HepG2 (cell line): Measurements from ENCODE around the gene AQP7. TPM values are rescaled to one million over a fixed set of nuclear protein-coding genes. Genes with fewer than 3 reads are reported as not detected.

Experiments used
- ESRRA ChIP-seq: sonication (generic); formaldehyde crosslinking; IDR thresholded peaks from 2 replicates; pipeline ENCODE4 v1.5.1; 2020; ENCODE audit warnings: mild to moderate bottlenecking, low read depth, missing genetic modification reagents
- GZF1 ChIP-seq: sonication (generic); formaldehyde crosslinking; IDR thresholded peaks from 2 replicates; pipeline ENCODE4 v1.5.1; 2020; ENCODE audit warnings: mild to moderate bottlenecking, missing genetic modification reagents
- KDM4B ChIP-seq: sonication (generic); formaldehyde crosslinking; IDR thresholded peaks from 2 replicates; pipeline ENCODE4 v1.4.0; 2020; ENCODE audit warnings: missing genetic modification reagents
- KIAA2018 ChIP-seq: sonication (generic); formaldehyde crosslinking; IDR thresholded peaks from 2 replicates; pipeline ENCODE4 v1.5.0; 2020; ENCODE audit warnings: mild to moderate bottlenecking, missing genetic modification reagents, borderline replicate concordance
- ONECUT2 ChIP-seq: sonication (generic); formaldehyde crosslinking; IDR thresholded peaks from 2 replicates; pipeline ENCODE4 v1.4.0; 2020; ENCODE audit warnings: missing genetic modification reagents
- SRSF1 ChIP-seq: fragments of 200-400 bp; formaldehyde crosslinking; optimal IDR thresholded peaks from 2 replicates; pipeline ENCODE3; 2017; ENCODE audit warnings: mild to moderate bottlenecking, low read depth, low read length, moderate library complexity
- ZNF3 ChIP-seq: IDR thresholded peaks from 2 replicates; pipeline ENCODE4 v1.7.0; 2017; ENCODE audit warnings: inconsistent platforms
- ZNF615 ChIP-seq: sonication (generic); formaldehyde crosslinking; IDR thresholded peaks from 2 replicates; pipeline ENCODE4 v1.5.0; 2020; ENCODE audit warnings: mild to moderate bottlenecking, missing genetic modification reagents, borderline replicate concordance
- polyA plus RNA-seq, 8 experiments: library from polyadenylated mRNA; depleted of rRNA in 3 of 8; stranded (reverse) in 7 of 8; unstranded in 1 of 8; fragments of >200 nt; fragmentation: Illumina TruSeq in 4 of 8; extraction: Trizol in 4 of 8; gene quantifications; 2 replicates each; pipeline versions ENCODE4 v1.2.1 to v1.2.3, GENCODE V29; 2011 to 2016; ENCODE audit warnings: low read depth in 4 of 8, missing spikeins in 1 of 8, mixed read lengths in 1 of 8; ENCODE audit not compliant: insufficient read depth in 1 of 8
- total RNA-seq, 5 experiments: library from RNA; depleted of rRNA; stranded (reverse); fragments of >200 nt; fragmentation: Illumina TruSeq; extraction: Trizol; gene quantifications; 2 replicates each; pipeline ENCODE4 v1.2.3, GENCODE V29; 2016; ENCODE audit warnings: low read depth in 1 of 5
- TF ChIP-seq, protein P1 (sequence below): sonication (generic); formaldehyde crosslinking; conservative IDR thresholded peaks from 2 replicates; pipeline ENCODE4 v1.4.0; 2020; ENCODE audit warnings: missing genetic modification reagents
- TF ChIP-seq, protein P2 (sequence below): sonication (generic); formaldehyde crosslinking; IDR thresholded peaks from 2 replicates; pipeline ENCODE4 v1.5.0; 2020; ENCODE audit warnings: missing genetic modification reagents
- TF ChIP-seq, protein P3 (sequence below): sonication (generic); formaldehyde crosslinking; IDR thresholded peaks from 2 replicates; pipeline ENCODE4 v1.4.0; 2020; ENCODE audit warnings: missing genetic modification reagents
- TF ChIP-seq, protein P4 (sequence below): sonication (generic); formaldehyde crosslinking; IDR thresholded peaks from 2 replicates; pipeline ENCODE4 v1.8.0; 2022; ENCODE audit warnings: mild to moderate bottlenecking, missing genetic modification reagents, moderate library complexity

AQP7 gene
- total and polyA plus RNA-seq, 2 of the 13 experiments (the other 11 are each of a cell fraction or from before 2014, with no cell fraction given): 1.9 to 2.1 TPM

- TF ChIP-seq KIAA2018 (CRISPR knock-in tag): no peak
- TF ChIP-seq GZF1: no peak
- TF ChIP-seq SRSF1: no peak
- TF ChIP-seq, protein P1, sequence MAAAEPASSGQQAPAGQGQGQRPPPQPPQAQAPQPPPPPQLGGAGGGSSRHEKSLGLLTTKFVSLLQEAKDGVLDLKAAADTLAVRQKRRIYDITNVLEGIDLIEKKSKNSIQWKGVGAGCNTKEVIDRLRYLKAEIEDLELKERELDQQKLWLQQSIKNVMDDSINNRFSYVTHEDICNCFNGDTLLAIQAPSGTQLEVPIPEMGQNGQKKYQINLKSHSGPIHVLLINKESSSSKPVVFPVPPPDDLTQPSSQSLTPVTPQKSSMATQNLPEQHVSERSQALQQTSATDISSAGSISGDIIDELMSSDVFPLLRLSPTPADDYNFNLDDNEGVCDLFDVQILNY (CRISPR knock-in tag): no peak
- TF ChIP-seq, protein P2, sequence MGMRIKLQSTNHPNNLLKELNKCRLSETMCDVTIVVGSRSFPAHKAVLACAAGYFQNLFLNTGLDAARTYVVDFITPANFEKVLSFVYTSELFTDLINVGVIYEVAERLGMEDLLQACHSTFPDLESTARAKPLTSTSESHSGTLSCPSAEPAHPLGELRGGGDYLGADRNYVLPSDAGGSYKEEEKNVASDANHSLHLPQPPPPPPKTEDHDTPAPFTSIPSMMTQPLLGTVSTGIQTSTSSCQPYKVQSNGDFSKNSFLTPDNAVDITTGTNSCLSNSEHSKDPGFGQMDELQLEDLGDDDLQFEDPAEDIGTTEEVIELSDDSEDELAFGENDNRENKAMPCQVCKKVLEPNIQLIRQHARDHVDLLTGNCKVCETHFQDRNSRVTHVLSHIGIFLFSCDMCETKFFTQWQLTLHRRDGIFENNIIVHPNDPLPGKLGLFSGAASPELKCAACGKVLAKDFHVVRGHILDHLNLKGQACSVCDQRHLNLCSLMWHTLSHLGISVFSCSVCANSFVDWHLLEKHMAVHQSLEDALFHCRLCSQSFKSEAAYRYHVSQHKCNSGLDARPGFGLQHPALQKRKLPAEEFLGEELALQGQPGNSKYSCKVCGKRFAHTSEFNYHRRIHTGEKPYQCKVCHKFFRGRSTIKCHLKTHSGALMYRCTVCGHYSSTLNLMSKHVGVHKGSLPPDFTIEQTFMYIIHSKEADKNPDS: no peak
- TF ChIP-seq, protein P3, sequence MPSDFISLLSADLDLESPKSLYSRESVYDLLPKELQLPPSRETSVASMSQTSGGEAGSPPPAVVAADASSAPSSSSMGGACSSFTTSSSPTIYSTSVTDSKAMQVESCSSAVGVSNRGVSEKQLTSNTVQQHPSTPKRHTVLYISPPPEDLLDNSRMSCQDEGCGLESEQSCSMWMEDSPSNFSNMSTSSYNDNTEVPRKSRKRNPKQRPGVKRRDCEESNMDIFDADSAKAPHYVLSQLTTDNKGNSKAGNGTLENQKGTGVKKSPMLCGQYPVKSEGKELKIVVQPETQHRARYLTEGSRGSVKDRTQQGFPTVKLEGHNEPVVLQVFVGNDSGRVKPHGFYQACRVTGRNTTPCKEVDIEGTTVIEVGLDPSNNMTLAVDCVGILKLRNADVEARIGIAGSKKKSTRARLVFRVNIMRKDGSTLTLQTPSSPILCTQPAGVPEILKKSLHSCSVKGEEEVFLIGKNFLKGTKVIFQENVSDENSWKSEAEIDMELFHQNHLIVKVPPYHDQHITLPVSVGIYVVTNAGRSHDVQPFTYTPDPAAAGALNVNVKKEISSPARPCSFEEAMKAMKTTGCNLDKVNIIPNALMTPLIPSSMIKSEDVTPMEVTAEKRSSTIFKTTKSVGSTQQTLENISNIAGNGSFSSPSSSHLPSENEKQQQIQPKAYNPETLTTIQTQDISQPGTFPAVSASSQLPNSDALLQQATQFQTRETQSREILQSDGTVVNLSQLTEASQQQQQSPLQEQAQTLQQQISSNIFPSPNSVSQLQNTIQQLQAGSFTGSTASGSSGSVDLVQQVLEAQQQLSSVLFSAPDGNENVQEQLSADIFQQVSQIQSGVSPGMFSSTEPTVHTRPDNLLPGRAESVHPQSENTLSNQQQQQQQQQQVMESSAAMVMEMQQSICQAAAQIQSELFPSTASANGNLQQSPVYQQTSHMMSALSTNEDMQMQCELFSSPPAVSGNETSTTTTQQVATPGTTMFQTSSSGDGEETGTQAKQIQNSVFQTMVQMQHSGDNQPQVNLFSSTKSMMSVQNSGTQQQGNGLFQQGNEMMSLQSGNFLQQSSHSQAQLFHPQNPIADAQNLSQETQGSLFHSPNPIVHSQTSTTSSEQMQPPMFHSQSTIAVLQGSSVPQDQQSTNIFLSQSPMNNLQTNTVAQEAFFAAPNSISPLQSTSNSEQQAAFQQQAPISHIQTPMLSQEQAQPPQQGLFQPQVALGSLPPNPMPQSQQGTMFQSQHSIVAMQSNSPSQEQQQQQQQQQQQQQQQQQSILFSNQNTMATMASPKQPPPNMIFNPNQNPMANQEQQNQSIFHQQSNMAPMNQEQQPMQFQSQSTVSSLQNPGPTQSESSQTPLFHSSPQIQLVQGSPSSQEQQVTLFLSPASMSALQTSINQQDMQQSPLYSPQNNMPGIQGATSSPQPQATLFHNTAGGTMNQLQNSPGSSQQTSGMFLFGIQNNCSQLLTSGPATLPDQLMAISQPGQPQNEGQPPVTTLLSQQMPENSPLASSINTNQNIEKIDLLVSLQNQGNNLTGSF (CRISPR knock-in tag): no peak
- TF ChIP-seq ESRRA (CRISPR knock-in tag): no peak
- TF ChIP-seq ZNF615 (CRISPR knock-in tag): no peak
- TF ChIP-seq, protein P4, sequence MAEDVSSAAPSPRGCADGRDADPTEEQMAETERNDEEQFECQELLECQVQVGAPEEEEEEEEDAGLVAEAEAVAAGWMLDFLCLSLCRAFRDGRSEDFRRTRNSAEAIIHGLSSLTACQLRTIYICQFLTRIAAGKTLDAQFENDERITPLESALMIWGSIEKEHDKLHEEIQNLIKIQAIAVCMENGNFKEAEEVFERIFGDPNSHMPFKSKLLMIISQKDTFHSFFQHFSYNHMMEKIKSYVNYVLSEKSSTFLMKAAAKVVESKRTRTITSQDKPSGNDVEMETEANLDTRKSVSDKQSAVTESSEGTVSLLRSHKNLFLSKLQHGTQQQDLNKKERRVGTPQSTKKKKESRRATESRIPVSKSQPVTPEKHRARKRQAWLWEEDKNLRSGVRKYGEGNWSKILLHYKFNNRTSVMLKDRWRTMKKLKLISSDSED (CRISPR knock-in tag): no peak
- no peak for TF ChIP-seq ZNF3 (CRISPR knock-in tag)
- no peak for TF ChIP-seq KDM4B (CRISPR knock-in tag)
- no peak for TF ChIP-seq ONECUT2 (CRISPR knock-in tag)
Measured at GRCh38 chr9:33440609-33441008, 38.2 kb upstream of the AQP7 start (continued).
